Tracheal epithelial cell (primary cell): ENCODE results near the gene TAF11L10. TPM values are rescaled to one million over a fixed set of nuclear protein-coding genes. Genes with fewer than 3 reads are reported as not detected.

Experiments used
- total RNA-seq: library from RNA; depleted of rRNA; stranded (reverse); fragments of >200 nt; gene quantifications from 2 replicates; pipeline ENCODE4 v1.2.1, GENCODE V29; 2014

TAF11L10 gene
- not detected in 2 replicates for total RNA-seq

DNA sequence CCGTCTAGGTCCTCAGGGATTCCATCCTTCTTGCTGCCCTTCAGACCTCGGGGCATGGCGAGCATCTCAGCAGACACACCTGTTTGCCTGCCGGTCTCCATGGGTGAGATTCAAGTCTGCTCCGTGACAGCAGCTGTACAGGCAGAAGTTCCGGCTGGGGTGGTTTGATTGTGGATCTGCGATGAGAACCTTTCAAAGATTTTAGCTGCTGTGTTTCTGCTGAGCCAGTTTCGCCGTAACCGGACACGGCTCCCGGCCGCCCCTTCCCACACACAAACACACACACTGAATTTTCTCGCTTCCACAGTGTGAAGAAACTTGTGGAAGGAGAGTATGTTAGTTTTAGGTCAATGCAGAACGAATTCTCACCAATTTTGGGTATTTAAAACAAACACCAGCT is at the start of gene TAF11L10:
Gene TAF11L10, minus strand, starts transcription at position 101 of the 400 bp plus-strand sequence.

DNA sequence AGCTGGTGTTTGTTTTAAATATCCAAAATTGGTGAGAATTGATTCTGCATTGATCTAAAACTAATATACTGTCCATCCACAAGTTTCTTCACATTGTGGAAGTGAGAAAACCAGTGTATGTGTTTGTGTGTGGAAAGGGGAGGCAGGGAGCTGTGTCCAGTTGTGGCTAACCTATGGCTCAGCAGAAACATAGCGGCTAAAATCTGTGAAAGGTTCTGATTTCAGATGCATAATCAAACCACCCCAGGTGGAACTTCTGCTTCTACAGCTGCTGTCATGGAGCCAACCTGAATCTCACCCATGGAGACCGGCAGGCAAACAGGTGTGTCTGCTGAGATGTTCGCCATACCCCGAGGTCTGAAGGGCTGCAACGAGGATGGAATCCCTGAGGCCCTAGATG is 36.5 kb upstream of the TAF11L10 start, which contains the start of gene TAF11L14:
Gene TAF11L14, plus strand, starts transcription at position 301 of the 400 bp plus-strand sequence.

DNA sequence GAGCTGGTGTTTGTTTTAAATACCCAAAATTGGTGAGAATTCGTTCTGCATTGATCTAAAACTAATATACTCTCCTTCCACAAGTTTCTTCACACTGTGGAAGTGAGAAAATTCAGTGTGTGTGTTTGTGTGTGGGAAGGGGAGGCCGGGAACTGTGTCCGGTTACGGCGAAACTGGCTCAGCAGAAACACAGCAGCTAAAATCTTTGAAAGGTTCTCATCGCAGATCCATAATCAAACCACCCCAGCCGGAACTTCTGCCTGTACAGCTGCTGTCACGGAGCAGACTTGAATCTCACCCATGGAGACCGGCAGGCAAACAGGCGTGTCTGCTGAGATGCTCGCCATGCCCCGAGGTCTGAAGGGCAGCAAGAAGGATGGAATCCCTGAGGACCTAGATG is 34.2 kb upstream of the TAF11L10 start, which contains the start of gene TAF11L13:
Gene TAF11L13, plus strand, starts transcription at position 301 of the 400 bp plus-strand sequence.

DNA sequence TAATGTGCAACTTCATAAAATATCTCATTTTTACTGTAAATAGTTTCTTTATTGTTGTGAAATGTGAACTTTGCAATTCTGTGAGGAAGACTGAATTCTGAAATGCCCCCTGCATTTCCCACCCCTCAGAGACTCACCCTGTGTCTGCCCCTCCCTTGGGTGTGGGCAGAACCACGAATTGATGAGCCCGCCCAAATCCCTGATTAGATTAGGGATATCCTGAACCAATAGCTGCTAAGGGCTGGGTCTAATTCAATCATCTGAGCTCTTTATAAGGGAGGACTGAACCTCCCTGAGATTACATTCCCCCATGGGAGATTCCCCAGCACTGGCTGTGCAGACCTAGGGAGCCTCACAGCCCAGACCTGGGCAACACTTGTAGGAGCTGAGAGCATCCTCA is 12.5 kb upstream of the TAF11L10 start, which contains the start of gene TAF11L12:
Gene TAF11L12, plus strand, starts transcription at position 301 of the 400 bp plus-strand sequence.

DNA sequence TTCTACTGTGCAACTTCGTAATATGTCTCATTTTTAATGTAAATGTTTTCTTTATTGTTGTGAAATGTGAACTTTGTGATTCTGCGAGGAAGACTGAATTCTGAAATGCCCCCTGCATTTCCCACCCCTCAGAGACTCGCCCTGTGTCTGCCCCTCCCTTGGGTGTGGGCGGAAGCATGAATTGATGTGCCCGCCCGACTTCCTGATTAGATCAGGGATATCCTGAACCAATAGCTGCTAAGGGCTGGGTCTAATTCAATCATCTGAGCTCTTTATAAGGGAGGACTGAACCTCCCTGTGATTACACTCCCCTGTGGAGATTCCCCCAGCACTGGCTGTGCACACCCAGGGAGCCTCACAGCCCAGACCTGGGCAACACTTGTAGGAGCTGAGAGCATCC is 6.3 kb upstream of the TAF11L10 start, which contains the start of gene TAF11L11:
Gene TAF11L11, plus strand, starts transcription at position 304 of the 400 bp plus-strand sequence.

DNA sequence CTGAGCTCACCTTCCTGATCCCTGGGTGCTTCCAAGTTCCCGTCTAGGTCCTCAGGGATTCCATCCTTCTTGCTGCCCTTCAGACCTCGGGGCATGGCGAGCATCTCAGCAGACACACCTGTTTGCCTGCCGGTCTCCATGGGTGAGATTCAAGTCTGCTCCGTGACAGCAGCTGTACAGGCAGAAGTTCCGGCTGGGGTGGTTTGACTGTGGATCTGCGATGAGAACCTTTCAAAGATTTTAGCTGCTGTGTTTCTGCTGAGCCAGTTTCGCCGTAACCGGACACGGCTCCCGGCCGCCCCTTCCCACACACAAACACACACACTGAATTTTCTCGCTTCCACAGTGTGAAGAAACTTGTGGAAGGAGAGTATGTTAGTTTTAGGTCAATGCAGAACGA is 3.4 kb downstream of the TAF11L10 start, which contains the start of gene TAF11L9:
Gene TAF11L9, minus strand, starts transcription at position 140 of the 400 bp plus-strand sequence.

DNA sequence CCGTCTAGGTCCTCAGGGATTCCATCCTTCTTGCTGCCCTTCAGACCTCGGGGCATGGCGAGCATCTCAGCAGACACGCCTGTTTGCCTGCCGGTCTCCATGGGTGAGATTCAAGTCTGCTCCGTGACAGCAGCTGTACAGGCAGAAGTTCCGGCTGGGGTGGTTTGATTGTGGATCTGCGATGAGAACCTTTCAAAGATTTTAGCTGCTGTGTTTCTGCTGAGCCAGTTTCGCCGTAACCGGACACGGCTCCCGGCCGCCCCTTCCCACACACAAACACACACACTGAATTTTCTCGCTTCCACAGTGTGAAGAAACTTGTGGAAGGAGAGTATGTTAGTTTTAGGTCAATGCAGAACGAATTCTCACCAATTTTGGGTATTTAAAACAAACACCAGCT is 6.8 kb downstream of the TAF11L10 start, which contains the start of gene TAF11L8:
Gene TAF11L8, minus strand, starts transcription at position 101 of the 400 bp plus-strand sequence.

DNA sequence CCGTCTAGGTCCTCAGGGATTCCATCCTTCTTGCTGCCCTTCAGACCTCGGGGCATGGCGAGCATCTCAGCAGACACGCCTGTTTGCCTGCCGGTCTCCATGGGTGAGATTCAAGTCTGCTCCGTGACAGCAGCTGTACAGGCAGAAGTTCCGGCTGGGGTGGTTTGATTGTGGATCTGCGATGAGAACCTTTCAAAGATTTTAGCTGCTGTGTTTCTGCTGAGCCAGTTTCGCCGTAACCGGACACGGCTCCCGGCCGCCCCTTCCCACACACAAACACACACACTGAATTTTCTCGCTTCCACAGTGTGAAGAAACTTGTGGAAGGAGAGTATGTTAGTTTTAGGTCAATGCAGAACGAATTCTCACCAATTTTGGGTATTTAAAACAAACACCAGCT is 12.0 kb downstream of the TAF11L10 start, which contains the start of gene TAF11L7:
Gene TAF11L7, minus strand, starts transcription at position 101 of the 400 bp plus-strand sequence.

Other genes starting within 250 kb of the TAF11L10 start
- gene TAF11L2, start 99.6 kb downstream of the TAF11L10 start, total RNA-seq = not detected in 2 replicates
- not detected in 2 replicates for gene TAF11L3, start 79.5 kb downstream of the TAF11L10 start, total RNA-seq
- gene TAF11L4, start 76.0 kb downstream of the TAF11L10 start, total RNA-seq = not detected in 2 replicates
- not detected in 2 replicates for gene TAF11L5, start 72.6 kb downstream of the TAF11L10 start, total RNA-seq
- gene TAF11L6, start 69.2 kb downstream of the TAF11L10 start, total RNA-seq = not detected in 2 replicates
- not detected in 2 replicates for gene TAF11L7, start 12.1 kb downstream of the TAF11L10 start, total RNA-seq
- gene TAF11L8, start 6.9 kb downstream of the TAF11L10 start, total RNA-seq = not detected in 2 replicates
- gene TAF11L9, start 3.4 kb downstream of the TAF11L10 start, total RNA-seq = not detected in 2 replicates
- 0.24 TPM in 1 of 2 replicates, not detected in the other for gene TAF11L11, start 6.4 kb upstream of the TAF11L10 start, total RNA-seq
- gene TAF11L12, start 12.6 kb upstream of the TAF11L10 start, total RNA-seq = 0.48 and 1.3 TPM in 2 replicates
- not detected in 2 replicates for gene TAF11L13, start 34.3 kb upstream of the TAF11L10 start, total RNA-seq
- not detected in 2 replicates for gene TAF11L14, start 36.6 kb upstream of the TAF11L10 start, total RNA-seq